Measurements from ENCODE around the gene TAGLN3.

The TAGLN3 gene

DNA sequence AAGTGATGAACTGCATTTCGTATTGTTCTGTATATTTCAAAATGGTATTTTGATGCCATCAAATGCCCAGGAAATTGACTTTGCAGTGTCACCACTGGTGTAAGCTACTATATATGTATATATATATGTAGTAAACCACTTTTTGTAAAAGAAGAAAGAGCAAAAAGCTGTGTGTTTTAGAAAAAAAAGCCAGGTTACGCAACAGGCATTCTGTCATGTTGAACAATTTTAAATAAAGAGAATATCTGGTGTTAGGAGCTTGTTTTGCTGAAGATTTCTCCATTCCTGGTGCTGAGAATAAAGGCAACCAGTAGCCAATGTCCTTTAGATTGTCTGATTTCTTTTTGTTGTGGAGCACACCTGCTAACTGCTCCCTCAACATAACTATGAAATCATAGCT, 23.6 kb upstream of the TAGLN3 start:
- no peak for DNase-seq (ENCODE audit: low read depth)
- TF ChIP-seq, protein P1, sequence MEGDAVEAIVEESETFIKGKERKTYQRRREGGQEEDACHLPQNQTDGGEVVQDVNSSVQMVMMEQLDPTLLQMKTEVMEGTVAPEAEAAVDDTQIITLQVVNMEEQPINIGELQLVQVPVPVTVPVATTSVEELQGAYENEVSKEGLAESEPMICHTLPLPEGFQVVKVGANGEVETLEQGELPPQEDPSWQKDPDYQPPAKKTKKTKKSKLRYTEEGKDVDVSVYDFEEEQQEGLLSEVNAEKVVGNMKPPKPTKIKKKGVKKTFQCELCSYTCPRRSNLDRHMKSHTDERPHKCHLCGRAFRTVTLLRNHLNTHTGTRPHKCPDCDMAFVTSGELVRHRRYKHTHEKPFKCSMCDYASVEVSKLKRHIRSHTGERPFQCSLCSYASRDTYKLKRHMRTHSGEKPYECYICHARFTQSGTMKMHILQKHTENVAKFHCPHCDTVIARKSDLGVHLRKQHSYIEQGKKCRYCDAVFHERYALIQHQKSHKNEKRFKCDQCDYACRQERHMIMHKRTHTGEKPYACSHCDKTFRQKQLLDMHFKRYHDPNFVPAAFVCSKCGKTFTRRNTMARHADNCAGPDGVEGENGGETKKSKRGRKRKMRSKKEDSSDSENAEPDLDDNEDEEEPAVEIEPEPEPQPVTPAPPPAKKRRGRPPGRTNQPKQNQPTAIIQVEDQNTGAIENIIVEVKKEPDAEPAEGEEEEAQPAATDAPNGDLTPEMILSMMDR (IDR thresholded peaks at IDR 0.05; ENCODE audit: low read length, missing control alignments): no peak
- H3K4me3 ChIP-seq (replicated peaks; ENCODE audit: low read depth, low read length): no peak overlapping the region

DNA sequence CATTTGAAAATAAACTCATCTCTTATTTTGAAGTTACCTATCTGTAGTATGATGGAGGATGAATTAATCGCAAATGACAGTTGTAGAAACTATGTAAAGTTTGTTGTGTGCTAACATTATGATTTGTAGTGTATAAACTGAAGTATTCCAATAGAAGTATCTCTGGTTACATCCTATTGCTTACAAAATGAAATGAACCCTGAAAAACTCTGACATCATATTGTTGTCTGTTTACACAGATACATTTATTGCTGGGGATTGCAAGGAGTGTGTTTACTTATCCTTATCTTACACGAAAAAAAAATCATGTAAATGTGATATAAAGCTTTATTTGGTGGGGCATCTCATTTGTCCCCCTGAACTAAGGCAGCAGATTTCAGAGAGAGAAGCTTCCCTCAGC, 22.5 kb upstream of the TAGLN3 start:
- no peak for DNase-seq (ENCODE audit: low read depth)
- no peak overlapping the region for H3K4me3 ChIP-seq (replicated peaks; ENCODE audit: low read depth, low read length)
- TF ChIP-seq, protein P1 (IDR thresholded peaks at IDR 0.05; ENCODE audit: low read length, missing control alignments): no peak

DNA sequence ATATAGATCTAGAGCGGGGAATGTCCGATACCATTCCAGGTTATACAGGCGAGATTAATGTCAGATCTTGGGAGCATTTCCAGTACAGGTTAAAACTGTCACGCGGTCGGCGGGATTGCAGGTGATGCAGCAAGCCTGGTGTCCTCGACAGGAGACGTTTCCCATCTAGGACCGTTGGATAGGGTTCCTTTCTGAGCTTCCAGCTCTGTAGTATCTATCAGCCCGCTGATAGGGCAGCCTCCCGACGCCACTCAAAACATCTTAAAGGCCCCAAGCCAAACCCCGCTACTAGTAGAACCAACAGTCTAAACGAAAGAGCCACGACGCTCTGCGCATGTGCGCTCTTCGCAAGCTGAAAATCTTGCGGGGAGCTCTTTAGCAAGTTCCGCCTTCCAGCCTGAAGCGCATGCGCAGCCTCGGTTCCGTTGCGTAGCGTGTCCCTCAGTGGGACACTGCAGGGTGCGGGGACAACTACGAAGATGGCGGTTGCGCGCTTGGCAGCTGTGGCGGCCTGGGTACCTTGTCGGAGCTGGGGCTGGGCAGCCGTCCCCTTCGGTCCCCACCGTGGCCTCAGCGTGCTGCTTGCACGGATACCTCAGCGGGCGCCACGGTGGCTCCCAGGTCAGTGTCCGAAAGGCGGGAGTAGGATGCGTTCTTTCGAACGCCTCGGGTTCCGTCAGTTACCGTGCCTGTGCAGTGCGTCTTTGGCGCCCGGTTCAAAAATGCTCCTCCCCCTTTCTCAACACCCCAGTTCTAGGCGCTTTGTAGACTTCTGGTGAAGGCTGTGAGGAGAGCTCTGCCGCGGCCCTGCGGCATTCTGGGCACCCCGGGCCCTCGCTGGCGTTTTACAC, 19.9 kb upstream of the TAGLN3 start, which contains the start of gene ABHD10:
Gene ABHD10 (plus strand): TSS at position 444 of the 851 bp plus-strand sequence. CDS start 36 bp downstream, at position 480.
- peak; percentile 99 for DNase-seq (ENCODE audit: low read depth)
- TF ChIP-seq, protein P1 (IDR thresholded peaks at IDR 0.05; ENCODE audit: low read length, missing control alignments): no peak
- peak within 1 kb of the TSS; percentile 77 for H3K4me3 ChIP-seq (replicated peaks; ENCODE audit: low read depth, low read length)

DNA sequence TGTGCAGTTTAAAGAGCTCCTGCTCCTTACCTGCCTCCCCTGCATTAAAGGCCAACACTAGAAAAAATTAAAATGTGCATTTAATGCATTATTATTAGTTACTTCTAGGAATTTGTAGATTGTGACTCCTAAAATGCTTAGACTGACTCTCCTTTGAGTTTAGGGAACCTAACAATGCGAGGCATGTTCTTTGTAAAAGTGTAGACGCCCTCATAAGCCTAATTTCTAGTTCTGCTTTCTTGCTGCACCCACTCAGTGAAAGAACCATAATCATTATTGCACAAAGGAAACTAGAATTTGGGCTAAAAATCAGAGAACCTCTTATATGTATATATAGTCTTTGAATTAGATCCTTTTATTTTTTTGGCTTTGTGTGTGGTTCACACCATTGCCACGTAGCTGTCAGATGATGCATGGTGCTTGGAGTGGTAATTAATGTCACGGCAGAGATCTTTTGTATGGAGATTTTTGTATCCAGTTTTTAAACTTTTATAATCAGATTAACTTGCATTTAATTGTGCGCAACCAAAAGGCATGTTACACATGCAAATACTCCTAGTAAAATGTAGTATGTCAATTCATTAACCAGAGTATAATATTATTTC, 19.2 kb upstream of the TAGLN3 start:
- no peak for DNase-seq (ENCODE audit: low read depth)
- TF ChIP-seq, protein P1 (IDR thresholded peaks at IDR 0.05; ENCODE audit: low read length, missing control alignments): no peak
- H3K4me3 ChIP-seq (replicated peaks; ENCODE audit: low read depth, low read length): peak overlapping the region; percentile 77

DNA sequence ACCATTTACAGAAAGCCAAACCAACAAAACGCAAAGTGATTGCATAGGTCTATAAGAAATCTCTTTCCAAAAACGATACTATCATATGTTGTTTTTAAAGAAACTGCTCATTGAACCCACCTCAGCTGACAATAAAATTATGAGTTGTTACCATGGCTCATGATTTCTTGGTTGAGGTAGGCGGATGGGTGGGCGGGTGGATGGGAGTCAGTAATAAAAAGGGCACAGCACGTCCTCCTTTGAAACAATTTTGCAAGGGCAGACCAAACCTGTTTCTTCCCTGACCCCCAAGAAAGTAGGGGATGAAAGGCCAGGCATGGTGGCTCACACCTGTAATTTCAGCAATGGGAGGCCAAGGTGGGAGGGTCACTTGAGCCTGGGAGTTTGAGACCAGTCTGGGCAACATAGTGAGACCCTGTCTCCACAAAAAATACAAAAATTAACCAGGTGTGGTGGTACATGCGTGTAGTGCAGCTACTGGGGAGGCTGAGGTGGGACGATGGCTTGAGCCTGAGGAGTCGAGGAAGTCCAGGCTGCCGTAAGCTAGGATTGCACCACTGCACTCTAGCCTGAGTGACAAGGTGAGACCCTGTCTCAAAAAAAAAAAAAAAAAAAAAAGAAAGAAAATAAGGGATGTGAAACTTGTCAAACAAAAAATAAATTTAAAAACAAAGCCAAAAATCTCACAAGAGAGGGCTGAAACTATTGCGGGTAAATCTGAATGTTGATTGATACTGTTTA, 17.8 kb upstream of the TAGLN3 start:
- TF ChIP-seq, protein P1 (IDR thresholded peaks at IDR 0.05; ENCODE audit: low read length, missing control alignments): no peak
- DNase-seq (ENCODE audit: low read depth): no peak
- no peak overlapping the region for H3K4me3 ChIP-seq (replicated peaks; ENCODE audit: low read depth, low read length)

DNA sequence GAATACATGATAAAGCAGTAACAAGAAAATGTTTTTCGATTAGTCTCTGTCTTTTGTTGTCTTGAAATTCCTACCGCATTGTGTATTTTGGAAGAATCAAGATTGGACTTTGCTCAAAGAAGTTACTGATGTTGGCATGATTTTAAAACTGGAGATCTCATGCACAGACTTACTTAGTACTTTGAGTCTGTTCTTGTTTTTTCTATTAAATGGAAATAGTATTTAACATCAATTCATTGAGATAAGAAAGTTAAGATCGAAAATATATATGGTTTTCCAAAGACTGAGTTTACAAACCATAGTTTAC, 17.3 kb upstream of the TAGLN3 start:
- TF ChIP-seq, protein P1 (IDR thresholded peaks at IDR 0.05; ENCODE audit: low read length, missing control alignments): no peak
- H3K4me3 ChIP-seq (replicated peaks; ENCODE audit: low read depth, low read length): no peak overlapping the region
- DNase-seq (ENCODE audit: low read depth): no peak

Measured in fibroblast of pulmonary artery (primary cell).